ENCODE results near the gene TEAD1. TPM values are rescaled to one million over a fixed set of nuclear protein-coding genes. Genes with fewer than 3 reads are reported as not detected.

TEAD1 gene
- total and polyA plus RNA-seq, 9 of the 15 experiments (the other 6 are each of a cell fraction or from before 2014, with no cell fraction given): 1.7 to 17.7 (median 10.8) TPM

DNA sequence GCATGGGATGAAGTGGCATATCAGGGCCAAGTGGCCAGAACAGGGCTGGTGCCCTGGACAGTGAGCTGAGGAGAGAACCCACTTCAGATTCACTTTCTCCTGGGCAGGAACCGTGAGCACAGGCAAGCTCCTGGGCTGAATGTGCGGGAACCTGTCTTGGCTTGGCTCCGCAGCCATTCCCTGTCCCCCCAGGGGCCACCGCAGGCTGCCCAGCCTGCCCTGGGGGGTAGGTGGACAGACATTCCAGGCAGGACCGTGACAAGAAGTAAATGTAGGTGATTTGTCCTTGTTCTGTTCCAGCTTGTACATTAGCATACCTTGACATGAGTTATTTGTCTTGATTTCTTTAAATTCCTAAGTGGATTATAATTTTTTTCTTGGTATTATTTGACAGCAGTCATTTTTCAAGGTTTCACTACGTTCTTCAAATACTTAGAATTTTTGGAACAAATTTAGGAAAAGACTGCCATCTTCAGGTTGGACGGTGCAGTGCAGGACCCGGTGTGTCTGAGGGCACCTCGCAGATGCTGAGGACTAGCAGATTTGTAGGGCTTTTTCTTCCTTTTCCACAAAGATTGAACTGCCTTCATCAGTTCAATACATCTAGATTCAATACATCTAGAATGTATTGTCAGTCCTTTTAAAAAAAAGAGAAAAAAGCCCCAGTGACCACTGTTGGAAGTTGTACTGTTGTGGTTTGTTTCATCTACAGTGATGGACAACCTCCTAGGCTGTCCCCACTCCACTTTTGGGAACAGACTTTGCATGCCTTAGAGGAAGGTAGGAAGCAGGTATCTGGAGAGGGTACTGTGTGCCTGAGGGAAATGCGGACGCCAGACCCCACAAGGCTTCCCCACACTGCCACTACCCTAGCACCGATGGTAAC lies 219.8 kb downstream of the TEAD1 start:
- DNase-seq (ENCODE audit: extremely low read depth in 1 of 4, low spot score in 3 of 4) (peak; percentile 63 to 65 (median 65)), FAIRE-seq (peak; percentile 48), ATAC-seq (peak; percentile 90)
- WGBS (ENCODE audit: insufficient coverage, low coverage, missing lambda C conversion rate): 39% methylated on average over 12 of the region's 12 CpGs
- Histone ChIP-seq H3K4me3 (no peak overlapping the region), H3K36me3 (ENCODE audit: control insufficient read depth, insufficient read depth, low read length) (no peaks in the 10 kb centered on the region; the same call in 2 of the 3 replicates), H3K27me3 (ENCODE audit: control insufficient read depth in 2 of 2, insufficient read depth in 2 of 2, low read length in 2 of 2) (no peaks in the 10 kb centered on the region), H3K27ac (ENCODE audit: extremely low read depth, low read depth, low read length) (no peak overlapping the region), H4K20me1 (replicated peaks; ENCODE audit: control insufficient read depth, insufficient read depth, low read length) (no peaks in the 10 kb centered on the region), H3K79me2 (ENCODE audit: control insufficient read depth, insufficient read depth, low read length) (no peaks in the 10 kb centered on the region), H3K9ac (ENCODE audit: insufficient read depth in 1 of 2, low read depth in 2 of 2, low read length in 2 of 2) (no peak overlapping the region), H3K4me1 (replicated peaks in 1 of 2; ENCODE audit: control insufficient read depth in 2 of 2, insufficient read depth in 2 of 2, low read length in 2 of 2) (peaks cover 0 to 3% of the 10 kb centered on the region in 2 experiments; a peak in 2 of 5 replicates), H3K9me3 (replicated peaks; ENCODE audit: control insufficient read depth, insufficient read depth, low read depth, low read length) (no peaks in the 10 kb centered on the region), H3K9me1 (ENCODE audit: control insufficient read depth, insufficient read depth, low read length) (no peaks in the 10 kb centered on the region), H3K4me2 (ENCODE audit: insufficient read depth, low read length) (no peak overlapping the region), H2AFZ (ENCODE audit: low read depth, low read length) (no peak overlapping the region)
- intact Hi-C loops (cut with micrococcal nuclease) (loop anchor here (1.0 kb wide), 1 partner anchor 563 kb away; no protein-coding TSS in a partner anchor), in situ Hi-C loops (cut with MboI) (loop anchor here (5.0 kb wide), 1 partner anchor 482 kb away; no protein-coding TSS in a partner anchor)
- BruUV-seq (replicated peaks): no TSS peak
- POLR2A ChIA-PET: no interaction called here
- CTCF ChIA-PET (ENCODE audit: low intra/inter-chr PET ratio): interaction anchor here (0.6 to 1.7 kb wide), 5 partner anchors 290 to 605 kb away, joined by 3 to 15 read pairs (median 7); no protein-coding TSS in a partner anchor
- no peak for TF ChIP-seq SRSF9 (IDR thresholded peaks at IDR 0.05; ENCODE audit: borderline replicate concordance, low read depth, low read length)
- TF ChIP-seq SUPT5H (IDR thresholded peaks at IDR 0.05): no peak
- TF ChIP-seq PTTG1 (tag; IDR thresholded peaks at IDR 0.05; ENCODE audit: low read depth): no peak
- no peak for TF ChIP-seq ZNF780A (CRISPR knock-in tag; IDR thresholded peaks at IDR 0.05)
- TF ChIP-seq FUS (optimal IDR thresholded peaks at IDR 0.05; ENCODE audit: low read depth, low read length): no peak
- no peak for TF ChIP-seq FOXJ2 (tag; IDR thresholded peaks at IDR 0.05)
- TF ChIP-seq THAP7 (CRISPR knock-in tag; IDR thresholded peaks at IDR 0.05): no peak
- TF ChIP-seq ZNF165 (CRISPR knock-in tag; IDR thresholded peaks at IDR 0.05; ENCODE audit: borderline replicate concordance): no peak
- no peak for TF ChIP-seq HMGN3 (IDR thresholded peaks at IDR 0.05; ENCODE audit: borderline replicate concordance, extremely low read depth, insufficient read length, low read depth, low read length)
- no peak for TF ChIP-seq ZC3H8 (IDR thresholded peaks at IDR 0.05)
- TF ChIP-seq HDGF (IDR thresholded peaks at IDR 0.05): no peak
- no peak for TF ChIP-seq ZNF57 (CRISPR knock-in tag; IDR thresholded peaks at IDR 0.05)
- TF ChIP-seq XRCC3 (IDR thresholded peaks at IDR 0.05): no peak
- TF ChIP-seq NR2C2 (CRISPR knock-in tag; IDR thresholded peaks at IDR 0.05): no peak
- no peak for TF ChIP-seq NR2C2 (tag; IDR thresholded peaks at IDR 0.05)
- TF ChIP-seq KLF1 (tag; IDR thresholded peaks at IDR 0.05): no peak
- TF ChIP-seq, protein P1, sequence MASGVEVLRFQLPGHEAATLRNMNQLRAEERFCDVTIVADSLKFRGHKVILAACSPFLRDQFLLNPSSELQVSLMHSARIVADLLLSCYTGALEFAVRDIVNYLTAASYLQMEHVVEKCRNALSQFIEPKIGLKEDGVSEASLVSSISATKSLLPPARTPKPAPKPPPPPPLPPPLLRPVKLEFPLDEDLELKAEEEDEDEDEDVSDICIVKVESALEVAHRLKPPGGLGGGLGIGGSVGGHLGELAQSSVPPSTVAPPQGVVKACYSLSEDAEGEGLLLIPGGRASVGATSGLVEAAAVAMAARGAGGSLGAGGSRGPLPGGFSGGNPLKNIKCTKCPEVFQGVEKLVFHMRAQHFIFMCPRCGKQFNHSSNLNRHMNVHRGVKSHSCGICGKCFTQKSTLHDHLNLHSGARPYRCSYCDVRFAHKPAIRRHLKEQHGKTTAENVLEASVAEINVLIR (CRISPR knock-in tag; IDR thresholded peaks at IDR 0.05): no peak
- TF ChIP-seq MTA1 (IDR thresholded peaks at IDR 0.05; ENCODE audit: borderline replicate concordance): no peak
- TF ChIP-seq TARDBP (IDR thresholded peaks at IDR 0.05): no peak
- TF ChIP-seq NFIX (CRISPR knock-in tag; IDR thresholded peaks at IDR 0.05; ENCODE audit: low read depth): no peak
- TF ChIP-seq CREB1 (IDR thresholded peaks at IDR 0.05): no peak
- TF ChIP-seq CREB1 (CRISPR knock-in tag; IDR thresholded peaks at IDR 0.05): no peak
- TF ChIP-seq ZBTB8A (IDR thresholded peaks at IDR 0.05; ENCODE audit: partially characterized antibody): no peak
- no peak for TF ChIP-seq JUN (IDR thresholded peaks at IDR 0.05; ENCODE audit: borderline replicate concordance, low read depth, low read length)
- TF ChIP-seq JUN (CRISPR knock-in tag; IDR thresholded peaks at IDR 0.05; ENCODE audit: borderline replicate concordance): no peak
